Muscle layer of colon (tissue), 2 donors: ENCODE data around the gene PSMD13.
A peak's percentile ranks its signal among the peaks of the same experiment; 100 is the strongest.
"Not testable (repeated sequence)": the region's sequence is repeated elsewhere in the genome, so short reads cannot be mapped to it uniquely, and the experiment has no call there.

ENCODE experiments used
- H3K27ac ChIP-seq: one replicate; pipeline ENCODE4 v1.7.0; 2013; ENCODE audit warnings: low read depth, mild to moderate bottlenecking, low read length, moderate library complexity
- H3K27me3 ChIP-seq, 2 donors: one replicate each; pipeline ENCODE4 v1.7.0; 2013; ENCODE audit warnings: low read length in 2 of 2, mild to moderate bottlenecking in 2 of 2; ENCODE audit not compliant: insufficient read depth in 2 of 2, control insufficient read depth in 1 of 2
- H3K36me3 ChIP-seq: one replicate; pipeline ENCODE4 v1.7.0; 2013; ENCODE audit warnings: mild to moderate bottlenecking, low read length; ENCODE audit not compliant: insufficient read depth
- H3K4me1 ChIP-seq: one replicate; pipeline ENCODE4 v1.7.0; 2013; ENCODE audit warnings: mild to moderate bottlenecking, low read length; ENCODE audit not compliant: insufficient read depth
- H3K4me3 ChIP-seq, 2 donors: one replicate each; pipeline ENCODE4 v1.7.0; 2013; ENCODE audit warnings: low read length in 2 of 2, low read depth in 1 of 2, mild to moderate bottlenecking in 1 of 2, moderate library complexity in 1 of 2
- H3K9ac ChIP-seq: one replicate; pipeline ENCODE4 v1.7.0; 2013; ENCODE audit warnings: low read length
- H3K9me3 ChIP-seq: one replicate; pipeline ENCODE4 v1.7.0; 2013; ENCODE audit warnings: mild to moderate bottlenecking, low read length
- donor health status: abdominal sarcoma.
- donor health status: Adenocarcinoma of cecum.

Gene PSMD13

DNA sequence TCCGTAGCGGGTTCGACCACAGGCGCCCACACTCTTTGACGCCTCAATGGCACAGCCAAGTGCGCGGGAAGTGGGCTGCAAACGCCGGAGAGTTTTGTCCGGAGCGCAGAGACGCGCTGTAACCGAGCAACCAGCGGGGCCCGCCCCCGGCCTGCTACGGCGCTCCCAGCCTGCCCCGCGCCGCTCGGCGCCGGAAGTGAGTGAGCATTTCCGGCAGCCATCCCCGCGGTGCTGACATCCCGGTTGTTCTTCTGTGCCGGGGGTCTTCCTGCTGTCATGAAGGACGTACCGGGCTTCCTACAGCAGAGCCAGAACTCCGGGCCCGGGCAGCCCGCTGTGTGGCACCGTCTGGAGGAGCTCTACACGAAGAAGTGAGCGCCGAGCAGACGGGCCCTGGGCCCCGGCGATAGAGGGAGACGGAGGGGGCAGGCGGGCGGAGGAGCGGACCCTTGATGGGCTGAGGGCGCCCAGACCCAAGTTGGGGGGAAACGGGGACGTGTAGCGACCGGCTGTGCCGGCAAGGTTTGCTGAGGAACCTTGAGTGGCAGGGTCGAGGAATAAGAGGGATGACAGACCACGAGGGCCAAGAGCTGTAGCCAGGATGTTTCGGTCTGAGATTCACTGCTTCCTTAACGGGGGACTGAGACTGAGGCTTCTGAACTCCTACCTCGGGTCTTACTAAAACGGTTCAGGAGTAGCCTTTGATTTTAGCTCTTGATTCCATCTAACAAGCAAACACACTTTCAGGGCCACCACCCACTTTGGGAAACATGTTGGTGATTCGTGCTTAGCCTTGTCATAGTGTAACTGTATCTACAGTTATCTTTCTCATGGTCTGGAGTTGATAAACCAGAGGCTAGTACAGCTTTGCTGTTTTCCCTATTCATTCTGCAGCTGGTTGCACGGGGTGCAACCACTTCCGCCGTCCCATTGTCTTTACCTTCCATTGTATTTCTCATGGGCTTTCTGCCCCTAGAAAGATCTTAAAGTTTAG lies at the start of gene PSMD13:
PSMD13 (plus strand) TSS at position 203 of the 994 bp plus-strand sequence; CDS start at position 277, 74 bp downstream.
- Histone ChIP-seq H3K27me3 (no peaks in the 10 kb centered on the region), H3K4me3 (peak within 1 kb of the TSS; percentile 82 to 90), H3K27ac (peak within 1 kb of the TSS; percentile 93), H3K9me3 (no peaks in the 10 kb centered on the region), H3K9ac (peak within 1 kb of the TSS; percentile 88), H3K36me3 (peaks cover 19% of the 10 kb centered on the region), H3K4me1 (peaks cover 11% of the 10 kb centered on the region)

- not testable (repeated sequence) for H3K4me3 ChIP-seq, H3K9me3 ChIP-seq, H3K27ac ChIP-seq, H3K4me1 ChIP-seq, H3K36me3 ChIP-seq, H3K27me3 ChIP-seq, H3K9ac ChIP-seq
Observed at GRCh38 chr11:189200-189783, 47.5 kb upstream of the PSMD13 start.

- H3K36me3 ChIP-seq, H3K27me3 ChIP-seq, H3K9me3 ChIP-seq, H3K4me3 ChIP-seq, H3K27ac ChIP-seq, H3K4me1 ChIP-seq, H3K9ac ChIP-seq: not testable (repeated sequence)
Observed at GRCh38 chr11:189843-190311, 46.9 kb upstream of the PSMD13 start.

DNA sequence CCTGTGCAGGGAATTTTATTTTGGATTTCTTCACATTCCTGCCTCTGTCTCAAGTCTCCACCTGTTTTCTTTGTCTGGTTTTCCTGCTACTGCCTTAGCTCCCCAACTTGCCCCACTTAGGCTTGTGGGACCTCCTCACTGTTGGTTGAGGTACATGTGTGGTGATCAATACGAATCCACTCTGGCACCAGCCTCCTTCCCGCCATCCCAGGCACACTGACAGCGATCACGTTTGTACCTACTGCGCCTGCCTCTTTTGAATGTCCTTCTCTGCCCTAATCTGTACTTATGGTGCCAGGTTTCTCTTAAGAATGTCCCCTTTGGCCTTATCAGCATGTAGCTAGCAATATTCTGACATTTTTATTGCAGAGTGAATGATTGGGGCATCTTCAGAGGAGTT lies 46.2 kb upstream of the PSMD13 start:
- H3K27me3 ChIP-seq, H3K4me1 ChIP-seq, H3K4me3 ChIP-seq: not testable (repeated sequence)

GRCh38 chr11:191490-192478 lies 45.0 kb upstream of the PSMD13 start:
- not testable (repeated sequence) for H3K27me3 ChIP-seq, H3K36me3 ChIP-seq, H3K4me3 ChIP-seq, H3K4me1 ChIP-seq, H3K27ac ChIP-seq, H3K9me3 ChIP-seq, H3K9ac ChIP-seq

More for the DNA sequence above, 46.2 kb upstream of the PSMD13 start:
- H3K36me3 ChIP-seq, H3K9me3 ChIP-seq, H3K9ac ChIP-seq, H3K27ac ChIP-seq: not testable (repeated sequence)

DNA sequence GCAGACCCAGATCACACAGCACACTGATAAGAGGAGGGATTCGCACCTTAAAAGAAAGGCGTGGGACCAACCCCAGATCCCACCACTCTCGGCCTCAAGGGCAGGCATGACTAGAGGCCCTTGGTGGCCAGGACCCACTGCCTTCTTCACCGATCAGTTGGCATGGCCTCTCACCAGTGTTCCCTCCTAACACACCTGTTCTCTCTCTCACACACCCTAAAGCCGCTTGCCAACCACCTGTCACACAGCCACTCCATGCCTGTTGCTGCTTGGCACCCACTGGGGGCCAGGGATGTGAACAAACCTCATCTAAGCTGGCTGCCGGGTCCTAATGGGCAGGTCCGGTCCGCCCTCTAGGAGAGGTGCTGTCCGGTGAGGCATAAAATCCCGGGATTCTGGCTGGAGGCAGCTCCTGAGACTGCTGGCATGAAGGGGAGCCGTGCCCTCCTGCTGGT lies 44.1 kb upstream of the PSMD13 start, which contains the start of gene SCGB1C1:
SCGB1C1 (plus strand) TSS at position 405 of the 455 bp plus-strand sequence; CDS start at position 427, 22 bp downstream.
- H3K9ac ChIP-seq, H3K27me3 ChIP-seq, H3K9me3 ChIP-seq, H3K4me3 ChIP-seq, H3K4me1 ChIP-seq, H3K36me3 ChIP-seq, H3K27ac ChIP-seq: not testable (repeated sequence)

- H3K4me1 ChIP-seq, H3K9me3 ChIP-seq, H3K4me3 ChIP-seq, H3K27me3 ChIP-seq, H3K9ac ChIP-seq, H3K27ac ChIP-seq, H3K36me3 ChIP-seq: not testable (repeated sequence)
Observed at GRCh38 chr11:193481-193880, 43.3 kb upstream of the PSMD13 start.

DNA sequence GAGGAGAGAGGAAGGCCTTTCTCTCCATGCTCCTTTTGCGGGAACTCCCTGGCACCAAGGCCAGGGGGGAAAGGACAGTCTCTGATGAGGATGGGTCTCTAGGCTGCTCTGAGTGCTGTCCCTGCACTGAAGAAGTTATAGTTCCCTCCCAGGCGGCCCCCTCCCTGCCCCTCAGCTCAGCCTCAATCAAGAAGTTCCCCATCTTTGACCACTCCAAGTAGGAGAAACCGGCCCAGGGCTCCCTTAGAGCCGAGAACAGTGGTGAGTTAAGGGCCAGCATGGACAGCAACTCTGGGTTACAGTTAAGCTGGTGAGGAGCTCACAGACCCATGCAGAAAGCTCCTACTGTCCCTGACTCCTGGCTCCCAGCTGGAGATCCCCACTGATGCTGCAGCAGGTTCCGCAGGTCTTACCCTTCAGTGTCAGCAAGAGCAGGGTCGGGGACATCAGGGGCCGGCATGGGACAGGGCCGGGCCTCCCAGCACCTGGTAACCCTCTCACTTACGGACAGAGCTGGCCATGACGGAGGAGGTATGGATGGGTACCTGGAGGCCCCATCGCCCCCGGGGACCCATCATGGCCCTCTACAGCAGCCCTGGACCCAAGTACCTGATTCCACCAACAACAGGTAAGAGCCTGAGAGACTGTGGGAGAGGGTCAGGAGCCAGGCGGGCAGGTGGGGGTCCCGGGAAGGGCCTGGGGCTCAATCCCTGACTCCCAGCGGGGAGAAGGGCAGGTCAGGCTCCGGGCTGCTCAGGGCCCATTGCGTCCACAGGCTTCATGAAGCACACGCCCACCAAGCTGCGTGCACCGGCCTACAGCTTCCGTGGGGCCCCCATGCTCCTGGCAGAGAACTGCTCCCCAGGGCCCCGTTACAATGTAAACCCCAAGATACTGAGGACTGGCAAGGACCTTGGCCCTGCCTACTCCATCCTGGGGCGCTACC lies 39.7 kb upstream of the PSMD13 start:
- no peaks in the 10 kb centered on the region for H3K27me3 ChIP-seq
- H3K4me1 ChIP-seq, result no peaks in the 10 kb centered on the region
- no peak overlapping the region for H3K9ac ChIP-seq
- H3K4me3 ChIP-seq, result no peak overlapping the region
- H3K36me3 ChIP-seq, result peaks cover 18% of the 10 kb centered on the region
- no peaks in the 10 kb centered on the region for H3K9me3 ChIP-seq
- H3K27ac ChIP-seq, result no peak overlapping the region

- Histone ChIP-seq H3K27ac (no peak overlapping the region), H3K9ac (no peak overlapping the region), H3K4me1 (no peaks in the 10 kb centered on the region), H3K4me3 (no peak overlapping the region), H3K9me3 (no peaks in the 10 kb centered on the region), H3K36me3 (peaks cover 23% of the 10 kb centered on the region), H3K27me3 (no peaks in the 10 kb centered on the region)
Observed at GRCh38 chr11:197741-198235, 39.0 kb upstream of the PSMD13 start.

- H3K4me3 ChIP-seq, result no peak overlapping the region
- no peaks in the 10 kb centered on the region for H3K9me3 ChIP-seq
- peaks cover 28% of the 10 kb centered on the region for H3K36me3 ChIP-seq
- H3K9ac ChIP-seq, result no peak overlapping the region
- no peaks in the 10 kb centered on the region for H3K27me3 ChIP-seq
- H3K27ac ChIP-seq, result no peak overlapping the region
- no peaks in the 10 kb centered on the region for H3K4me1 ChIP-seq
Observed at GRCh38 chr11:198236-198806, 38.5 kb upstream of the PSMD13 start.
